B cell (primary cell): ENCODE results near the gene RELL2.

Experiments
- EZH2 ChIP-seq: IDR thresholded peaks from 2 replicates; pipeline ENCODE4 v1.6.1; 2012; ENCODE audit warnings: borderline replicate concordance, low read depth, mild to moderate bottlenecking, moderate library complexity, low read length; ENCODE audit not compliant: insufficient read depth, poor library complexity, severe bottlenecking
- TF ChIP-seq, protein P1 (sequence below): fragments of 200-600 bp; IDR thresholded peaks from one replicate; pipeline ENCODE4 v1.8.0; 2022; ENCODE audit warnings: antibody characterized with exemption, mild to moderate bottlenecking

DNA sequence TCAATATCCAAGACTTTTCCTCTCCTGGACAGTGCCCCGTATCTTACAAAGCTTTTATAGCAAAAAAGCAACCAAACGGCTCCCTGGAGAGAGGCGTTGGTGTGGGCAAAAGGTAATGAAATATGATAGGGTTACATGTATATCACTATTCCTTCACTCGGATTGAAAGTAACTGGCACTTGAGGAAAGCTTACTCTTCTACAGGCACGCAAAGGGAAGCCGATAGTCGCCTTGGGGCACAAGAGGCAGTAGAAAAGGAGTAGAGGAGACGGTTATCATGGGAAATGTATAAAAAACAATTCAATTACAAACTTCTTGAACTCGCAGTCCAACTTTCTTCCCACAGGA is 19.1 kb upstream of the RELL2 start:
- TF ChIP-seq EZH2: no peak
- TF ChIP-seq, protein P1, sequence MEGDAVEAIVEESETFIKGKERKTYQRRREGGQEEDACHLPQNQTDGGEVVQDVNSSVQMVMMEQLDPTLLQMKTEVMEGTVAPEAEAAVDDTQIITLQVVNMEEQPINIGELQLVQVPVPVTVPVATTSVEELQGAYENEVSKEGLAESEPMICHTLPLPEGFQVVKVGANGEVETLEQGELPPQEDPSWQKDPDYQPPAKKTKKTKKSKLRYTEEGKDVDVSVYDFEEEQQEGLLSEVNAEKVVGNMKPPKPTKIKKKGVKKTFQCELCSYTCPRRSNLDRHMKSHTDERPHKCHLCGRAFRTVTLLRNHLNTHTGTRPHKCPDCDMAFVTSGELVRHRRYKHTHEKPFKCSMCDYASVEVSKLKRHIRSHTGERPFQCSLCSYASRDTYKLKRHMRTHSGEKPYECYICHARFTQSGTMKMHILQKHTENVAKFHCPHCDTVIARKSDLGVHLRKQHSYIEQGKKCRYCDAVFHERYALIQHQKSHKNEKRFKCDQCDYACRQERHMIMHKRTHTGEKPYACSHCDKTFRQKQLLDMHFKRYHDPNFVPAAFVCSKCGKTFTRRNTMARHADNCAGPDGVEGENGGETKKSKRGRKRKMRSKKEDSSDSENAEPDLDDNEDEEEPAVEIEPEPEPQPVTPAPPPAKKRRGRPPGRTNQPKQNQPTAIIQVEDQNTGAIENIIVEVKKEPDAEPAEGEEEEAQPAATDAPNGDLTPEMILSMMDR: no peak
